HG02981 (cell line): ENCODE results near the gene NTF3.

Experiments used
- ATAC-seq: cut with Tn5 transposase; IDR thresholded peaks from one replicate; pipeline ENCODE4 v1.9.1; 2021; ENCODE audit warnings: mild to moderate bottlenecking, moderate library complexity; ENCODE audit not compliant: unreplicated experiment

Gene NTF3

GRCh38 chr12:5456030-5456429 is 24.1 kb downstream of the NTF3 start:
- no peak for ATAC-seq

- no peak for ATAC-seq
These were observed 25.0 kb downstream of the NTF3 start for GRCh38 chr12:5456906-5457305.

- ATAC-seq = no peak
These were observed 26.5 kb downstream of the NTF3 start for GRCh38 chr12:5458229-5459050.

GRCh38 chr12:5459051-5459782 is 27.3 kb downstream of the NTF3 start:
- ATAC-seq = no peak

- ATAC-seq = no peak
These were observed 28.9 kb downstream of the NTF3 start for GRCh38 chr12:5460817-5461216.

GRCh38 chr12:5461966-5462365 is 30.1 kb downstream of the NTF3 start:
- no peak for ATAC-seq

GRCh38 chr12:5464096-5464495 is 32.2 kb downstream of the NTF3 start:
- no peak for ATAC-seq

GRCh38 chr12:5465384-5465783 is 33.5 kb downstream of the NTF3 start:
- ATAC-seq = no peak

- no peak for ATAC-seq
These were observed 34.6 kb downstream of the NTF3 start for GRCh38 chr12:5466521-5466960.

- no peak for ATAC-seq
These were observed 36.0 kb downstream of the NTF3 start for GRCh38 chr12:5467931-5468330.

GRCh38 chr12:5470221-5470620 is 38.3 kb downstream of the NTF3 start:
- no peak for ATAC-seq

GRCh38 chr12:5470703-5471102 is 38.8 kb downstream of the NTF3 start:
- no peak for ATAC-seq

- no peak for ATAC-seq
These were observed 41.3 kb downstream of the NTF3 start for GRCh38 chr12:5473076-5473782.

- no peak for ATAC-seq
These were observed 41.8 kb downstream of the NTF3 start for GRCh38 chr12:5473783-5474116.

GRCh38 chr12:5476356-5476755 is 44.4 kb downstream of the NTF3 start:
- no peak for ATAC-seq

GRCh38 chr12:5478081-5478706 is 46.3 kb downstream of the NTF3 start:
- no peak for ATAC-seq

GRCh38 chr12:5479761-5480160 is 47.9 kb downstream of the NTF3 start:
- no peak for ATAC-seq

- no peak for ATAC-seq
These were observed 48.5 kb downstream of the NTF3 start for GRCh38 chr12:5480218-5480937.

- ATAC-seq = no peak
These were observed 49.0 kb downstream of the NTF3 start for GRCh38 chr12:5480938-5481303.

- no peak for ATAC-seq
These were observed 49.7 kb downstream of the NTF3 start for GRCh38 chr12:5481645-5482044.

- no peak for ATAC-seq
These were observed 52.5 kb downstream of the NTF3 start for GRCh38 chr12:5484426-5484825.
